HCT116 (cell line): Measurements from ENCODE around the gene SIK3.
"Not testable (repeated sequence)": the region's sequence is repeated elsewhere in the genome, so short reads cannot be mapped to it uniquely, and the experiment has no call there.

Source experiments
- POLR2A ChIP-seq: IDR thresholded peaks from 2 replicates; pipeline ENCODE4 v1.7.0; 2011; ENCODE audit warnings: borderline replicate concordance; ENCODE audit not compliant: insufficient read depth, insufficient read length; ENCODE audit errors: extremely low read depth
- TF ChIP-seq, protein P1 (sequence below), 3 experiments: fragments of 200-600 bp in 1 of 3; sonication (generic) in 1 of 3; IDR thresholded peaks in 2 of 3; conservative IDR thresholded peaks in 1 of 3; 2 replicates each; pipeline ENCODE4 v1.5.1; 2012 to 2017; ENCODE audit warnings: low read depth in 2 of 3, low read length in 2 of 3, antibody characterized with exemption in 1 of 3, borderline replicate concordance in 1 of 3, control low read depth in 1 of 3, mild to moderate bottlenecking in 1 of 3, mixed read lengths in 1 of 3, mixed run types in 1 of 3, moderate library complexity in 1 of 3; ENCODE audit not compliant: insufficient read depth in 1 of 3

DNA sequence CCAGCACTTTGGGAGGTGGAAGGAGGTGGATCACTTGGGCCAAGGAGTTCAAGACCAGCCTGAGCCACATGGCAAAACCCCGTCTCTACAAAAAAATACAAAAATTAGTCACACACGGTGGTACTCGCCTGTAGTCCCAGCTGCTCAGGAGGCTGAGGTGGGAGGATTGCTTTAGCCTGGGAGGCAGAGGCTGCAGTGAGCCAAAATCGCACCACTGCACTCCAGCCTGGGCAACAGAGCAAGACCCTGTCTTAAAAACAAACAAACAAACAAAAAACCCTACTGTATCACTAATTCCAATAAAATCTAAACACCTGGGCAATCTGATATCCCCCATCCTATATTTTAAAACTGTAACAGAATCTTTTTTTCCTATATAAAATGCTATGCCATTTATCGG lies 51.6 kb downstream of the SIK3 start:
- TF ChIP-seq POLR2A = not testable (repeated sequence)
- TF ChIP-seq, protein P1, sequence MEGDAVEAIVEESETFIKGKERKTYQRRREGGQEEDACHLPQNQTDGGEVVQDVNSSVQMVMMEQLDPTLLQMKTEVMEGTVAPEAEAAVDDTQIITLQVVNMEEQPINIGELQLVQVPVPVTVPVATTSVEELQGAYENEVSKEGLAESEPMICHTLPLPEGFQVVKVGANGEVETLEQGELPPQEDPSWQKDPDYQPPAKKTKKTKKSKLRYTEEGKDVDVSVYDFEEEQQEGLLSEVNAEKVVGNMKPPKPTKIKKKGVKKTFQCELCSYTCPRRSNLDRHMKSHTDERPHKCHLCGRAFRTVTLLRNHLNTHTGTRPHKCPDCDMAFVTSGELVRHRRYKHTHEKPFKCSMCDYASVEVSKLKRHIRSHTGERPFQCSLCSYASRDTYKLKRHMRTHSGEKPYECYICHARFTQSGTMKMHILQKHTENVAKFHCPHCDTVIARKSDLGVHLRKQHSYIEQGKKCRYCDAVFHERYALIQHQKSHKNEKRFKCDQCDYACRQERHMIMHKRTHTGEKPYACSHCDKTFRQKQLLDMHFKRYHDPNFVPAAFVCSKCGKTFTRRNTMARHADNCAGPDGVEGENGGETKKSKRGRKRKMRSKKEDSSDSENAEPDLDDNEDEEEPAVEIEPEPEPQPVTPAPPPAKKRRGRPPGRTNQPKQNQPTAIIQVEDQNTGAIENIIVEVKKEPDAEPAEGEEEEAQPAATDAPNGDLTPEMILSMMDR (IDR thresholded peaks at IDR 0.05 in 2 of 3, conservative IDR thresholded peaks at IDR 0.05 in 1 of 3; ENCODE audit: borderline replicate concordance in 1 of 3, insufficient read depth in 1 of 3, low read depth in 2 of 3, low read length in 2 of 3) = not testable (repeated sequence)
